DND-41 (cell line): ENCODE measurements around the gene RUNX2.

Experiments
- EZH2 ChIP-seq: IDR thresholded peaks from 3 replicates; pipeline ENCODE4 v1.6.1; 2012; ENCODE audit warnings: borderline replicate concordance, low read depth, mild to moderate bottlenecking, moderate library complexity, low read length, inconsistent platforms; ENCODE audit not compliant: severe bottlenecking
- TF ChIP-seq, protein P1 (sequence below): IDR thresholded peaks from 2 replicates; pipeline ENCODE4 v1.5.1; 2012; ENCODE audit warnings: borderline replicate concordance, low read length, moderate library complexity, mild to moderate bottlenecking; ENCODE audit not compliant: poor library complexity, severe bottlenecking; ENCODE audit errors: extremely low read depth

DNA sequence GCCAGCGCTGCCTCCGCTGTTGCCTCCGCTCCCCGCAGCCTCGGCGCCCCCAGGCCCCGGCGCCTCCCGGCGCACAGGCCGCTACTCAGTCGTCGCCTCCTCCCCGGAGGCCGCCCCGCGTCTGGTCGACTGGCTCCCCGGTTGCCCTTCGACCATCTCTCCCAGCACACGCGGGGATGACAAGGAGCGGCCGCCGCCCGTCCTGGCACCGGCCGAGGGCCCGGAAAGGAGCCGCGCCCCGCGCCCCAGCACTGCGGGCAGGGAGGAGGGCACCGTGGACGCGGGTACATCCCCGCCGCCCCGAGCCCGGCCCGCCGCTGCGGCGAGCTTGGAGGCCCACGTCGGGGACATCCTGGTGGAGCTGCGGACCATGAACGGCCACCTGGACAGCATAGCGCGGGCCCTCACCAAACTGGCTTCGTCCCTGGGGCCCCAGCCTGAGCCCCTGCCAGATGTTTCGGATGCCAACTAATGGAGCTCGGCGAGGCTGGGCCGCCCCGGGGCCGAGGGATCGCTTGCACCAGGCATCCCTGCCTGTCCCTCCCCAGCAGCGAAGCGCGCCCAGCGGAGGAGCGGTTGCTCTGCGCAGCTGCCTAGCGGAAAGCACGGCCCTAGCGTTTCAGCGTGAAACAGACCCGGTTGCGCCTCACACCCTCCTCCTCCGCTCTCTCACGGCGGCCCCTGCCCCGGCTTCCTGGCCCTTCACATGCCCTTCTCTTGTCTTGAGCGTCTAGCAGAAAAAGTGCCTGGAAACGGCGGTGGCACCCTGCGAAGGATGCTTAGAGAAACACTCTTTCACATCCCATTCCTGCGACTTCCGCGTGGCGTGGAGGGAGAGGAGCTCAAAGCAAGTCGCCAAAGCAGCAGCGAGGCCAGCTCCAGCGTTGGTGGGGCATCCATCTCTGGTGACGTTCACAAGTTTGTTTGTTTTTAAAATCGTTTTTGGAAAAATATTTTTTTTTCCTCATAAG lies 335.4 kb downstream of the RUNX2 start:
- TF ChIP-seq, protein P1, sequence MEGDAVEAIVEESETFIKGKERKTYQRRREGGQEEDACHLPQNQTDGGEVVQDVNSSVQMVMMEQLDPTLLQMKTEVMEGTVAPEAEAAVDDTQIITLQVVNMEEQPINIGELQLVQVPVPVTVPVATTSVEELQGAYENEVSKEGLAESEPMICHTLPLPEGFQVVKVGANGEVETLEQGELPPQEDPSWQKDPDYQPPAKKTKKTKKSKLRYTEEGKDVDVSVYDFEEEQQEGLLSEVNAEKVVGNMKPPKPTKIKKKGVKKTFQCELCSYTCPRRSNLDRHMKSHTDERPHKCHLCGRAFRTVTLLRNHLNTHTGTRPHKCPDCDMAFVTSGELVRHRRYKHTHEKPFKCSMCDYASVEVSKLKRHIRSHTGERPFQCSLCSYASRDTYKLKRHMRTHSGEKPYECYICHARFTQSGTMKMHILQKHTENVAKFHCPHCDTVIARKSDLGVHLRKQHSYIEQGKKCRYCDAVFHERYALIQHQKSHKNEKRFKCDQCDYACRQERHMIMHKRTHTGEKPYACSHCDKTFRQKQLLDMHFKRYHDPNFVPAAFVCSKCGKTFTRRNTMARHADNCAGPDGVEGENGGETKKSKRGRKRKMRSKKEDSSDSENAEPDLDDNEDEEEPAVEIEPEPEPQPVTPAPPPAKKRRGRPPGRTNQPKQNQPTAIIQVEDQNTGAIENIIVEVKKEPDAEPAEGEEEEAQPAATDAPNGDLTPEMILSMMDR = no peak
- TF ChIP-seq EZH2 = no peak
